ENCODE data around the gene TMEM232. TPM values are rescaled to one million over a fixed set of nuclear protein-coding genes. Genes with fewer than 3 reads are reported as not detected.

TMEM232 gene
- total RNA-seq, 1 donor, result 1.4 TPM

DNA sequence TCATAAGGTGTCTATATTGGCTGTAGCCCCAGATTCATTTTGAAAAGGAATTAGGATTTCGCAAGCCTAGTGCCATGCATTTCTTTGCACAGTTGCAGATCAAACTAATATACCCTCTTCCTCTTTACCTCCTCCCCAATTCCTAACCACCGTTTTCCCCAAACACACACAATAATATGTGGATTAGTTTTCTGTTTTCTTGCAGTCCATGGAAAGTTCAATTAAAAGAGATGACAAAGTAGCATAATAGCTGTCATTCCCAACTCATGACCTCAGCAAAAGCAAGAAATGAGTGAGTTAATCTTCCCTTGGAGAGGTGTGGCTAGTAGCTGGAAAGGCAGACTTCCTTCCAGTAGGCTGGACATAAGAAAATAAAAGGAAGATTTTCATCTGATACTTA lies 349.1 kb downstream of the TMEM232 start:
- H3K27me3 ChIP-seq (ENCODE audit: insufficient read depth, low read length), result no peaks in the 10 kb centered on the region
- H3K27ac ChIP-seq (ENCODE audit: low read depth, low read length), result no peak overlapping the region
- DNase-seq (ENCODE audit: insufficient read length, low spot score, missing footprints), result no peak
- TF ChIP-seq, protein P1, sequence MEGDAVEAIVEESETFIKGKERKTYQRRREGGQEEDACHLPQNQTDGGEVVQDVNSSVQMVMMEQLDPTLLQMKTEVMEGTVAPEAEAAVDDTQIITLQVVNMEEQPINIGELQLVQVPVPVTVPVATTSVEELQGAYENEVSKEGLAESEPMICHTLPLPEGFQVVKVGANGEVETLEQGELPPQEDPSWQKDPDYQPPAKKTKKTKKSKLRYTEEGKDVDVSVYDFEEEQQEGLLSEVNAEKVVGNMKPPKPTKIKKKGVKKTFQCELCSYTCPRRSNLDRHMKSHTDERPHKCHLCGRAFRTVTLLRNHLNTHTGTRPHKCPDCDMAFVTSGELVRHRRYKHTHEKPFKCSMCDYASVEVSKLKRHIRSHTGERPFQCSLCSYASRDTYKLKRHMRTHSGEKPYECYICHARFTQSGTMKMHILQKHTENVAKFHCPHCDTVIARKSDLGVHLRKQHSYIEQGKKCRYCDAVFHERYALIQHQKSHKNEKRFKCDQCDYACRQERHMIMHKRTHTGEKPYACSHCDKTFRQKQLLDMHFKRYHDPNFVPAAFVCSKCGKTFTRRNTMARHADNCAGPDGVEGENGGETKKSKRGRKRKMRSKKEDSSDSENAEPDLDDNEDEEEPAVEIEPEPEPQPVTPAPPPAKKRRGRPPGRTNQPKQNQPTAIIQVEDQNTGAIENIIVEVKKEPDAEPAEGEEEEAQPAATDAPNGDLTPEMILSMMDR (IDR thresholded peaks at IDR 0.05; ENCODE audit: extremely low read depth, low read depth, low read length), result no peak
- no peaks in the 10 kb centered on the region for H4K20me1 ChIP-seq (ENCODE audit: insufficient read depth, low read length)
- H3K79me2 ChIP-seq (ENCODE audit: insufficient read depth, low read length), result no peaks in the 10 kb centered on the region
- H3K4me2 ChIP-seq (ENCODE audit: insufficient read depth, low read length), result no peak overlapping the region
- peaks cover 3% of the 10 kb centered on the region for H3K4me1 ChIP-seq (ENCODE audit: insufficient read depth, low read length)
- no peak overlapping the region for H2AFZ ChIP-seq (ENCODE audit: low read length)
- no peaks in the 10 kb centered on the region for H3K36me3 ChIP-seq (ENCODE audit: insufficient read depth, low read length)
- H3K4me3 ChIP-seq (ENCODE audit: insufficient read depth, low read length), result no peak overlapping the region
- H3K9me3 ChIP-seq (ENCODE audit: low read depth, low read length), result no peaks in the 10 kb centered on the region

DNA sequence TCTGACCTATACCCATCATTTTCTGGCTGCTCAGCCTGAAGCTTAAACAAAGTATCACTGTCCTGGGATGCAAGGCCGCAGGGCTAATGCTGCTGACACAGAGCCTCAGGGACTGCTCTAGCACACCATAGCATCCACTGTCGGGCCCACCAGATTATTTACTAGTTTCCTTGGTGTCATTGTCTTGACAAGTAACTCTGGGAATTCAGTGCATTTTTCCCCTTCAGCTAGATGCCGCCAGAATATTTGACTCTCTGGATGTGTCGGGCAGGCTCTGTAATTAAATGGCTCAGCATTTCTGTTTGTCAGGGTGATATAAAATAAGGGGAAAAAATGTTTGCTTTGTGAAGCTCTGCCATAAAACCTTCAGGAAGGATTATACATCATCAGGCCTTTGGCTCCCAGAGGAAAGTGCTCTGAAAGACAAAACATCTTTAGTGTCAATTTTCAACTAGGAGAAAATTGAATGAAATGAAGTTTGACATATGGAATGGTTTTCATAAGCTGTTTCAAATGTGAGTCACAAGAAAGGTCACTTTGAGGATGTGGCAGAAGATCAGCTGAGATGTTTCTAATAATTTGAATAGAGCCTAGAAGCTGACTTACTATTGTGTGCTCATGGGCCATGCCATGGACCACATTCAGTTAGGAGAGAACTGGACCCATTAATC lies 350.1 kb downstream of the TMEM232 start:
- no peaks in the 10 kb centered on the region for H3K36me3 ChIP-seq (ENCODE audit: insufficient read depth, low read length)
- H3K27me3 ChIP-seq (ENCODE audit: insufficient read depth, low read length), result no peaks in the 10 kb centered on the region
- no peaks in the 10 kb centered on the region for H4K20me1 ChIP-seq (ENCODE audit: insufficient read depth, low read length)
- H3K79me2 ChIP-seq (ENCODE audit: insufficient read depth, low read length), result no peaks in the 10 kb centered on the region
- H3K9me3 ChIP-seq (ENCODE audit: low read depth, low read length), result no peaks in the 10 kb centered on the region
- H2AFZ ChIP-seq (ENCODE audit: low read length), result no peak overlapping the region
- no peak for DNase-seq (ENCODE audit: insufficient read length, low spot score, missing footprints)
- no peak overlapping the region for H3K27ac ChIP-seq (ENCODE audit: low read depth, low read length)
- H3K4me1 ChIP-seq (ENCODE audit: insufficient read depth, low read length), result peaks cover 3% of the 10 kb centered on the region
- H3K4me3 ChIP-seq (ENCODE audit: insufficient read depth, low read length), result no peak overlapping the region
- TF ChIP-seq, protein P1 (IDR thresholded peaks at IDR 0.05; ENCODE audit: extremely low read depth, low read depth, low read length), result no peak
- H3K4me2 ChIP-seq (ENCODE audit: insufficient read depth, low read length), result no peak overlapping the region

DNA sequence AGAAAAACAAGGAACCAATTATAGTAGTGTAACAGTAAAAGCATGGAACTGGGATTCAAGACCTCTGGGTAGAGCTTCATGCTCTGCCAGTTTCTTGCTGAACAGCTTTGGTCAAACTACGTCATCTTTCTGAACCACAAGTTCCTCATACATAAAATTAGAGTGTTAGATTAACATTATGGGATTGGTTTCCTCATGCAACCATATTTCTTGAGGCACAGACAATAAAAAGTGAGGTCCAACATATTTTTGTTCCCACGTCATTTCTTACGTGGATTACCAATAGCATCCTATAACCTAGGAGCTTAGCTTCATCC lies 354.8 kb downstream of the TMEM232 start:
- Histone ChIP-seq H3K4me3 (ENCODE audit: insufficient read depth, low read length) (no peak overlapping the region), H3K9me3 (ENCODE audit: low read depth, low read length) (no peaks in the 10 kb centered on the region), H3K27ac (ENCODE audit: low read depth, low read length) (no peak overlapping the region), H2AFZ (ENCODE audit: low read length) (no peak overlapping the region), H3K4me2 (ENCODE audit: insufficient read depth, low read length) (no peak overlapping the region), H3K27me3 (ENCODE audit: insufficient read depth, low read length) (no peaks in the 10 kb centered on the region), H3K4me1 (ENCODE audit: insufficient read depth, low read length) (no peaks in the 10 kb centered on the region), H3K79me2 (ENCODE audit: insufficient read depth, low read length) (no peaks in the 10 kb centered on the region), H3K36me3 (ENCODE audit: insufficient read depth, low read length) (no peaks in the 10 kb centered on the region), H4K20me1 (ENCODE audit: insufficient read depth, low read length) (no peaks in the 10 kb centered on the region)
- no peak for DNase-seq (ENCODE audit: insufficient read length, low spot score, missing footprints)
- TF ChIP-seq, protein P1 (IDR thresholded peaks at IDR 0.05; ENCODE audit: extremely low read depth, low read depth, low read length), result no peak

DNA sequence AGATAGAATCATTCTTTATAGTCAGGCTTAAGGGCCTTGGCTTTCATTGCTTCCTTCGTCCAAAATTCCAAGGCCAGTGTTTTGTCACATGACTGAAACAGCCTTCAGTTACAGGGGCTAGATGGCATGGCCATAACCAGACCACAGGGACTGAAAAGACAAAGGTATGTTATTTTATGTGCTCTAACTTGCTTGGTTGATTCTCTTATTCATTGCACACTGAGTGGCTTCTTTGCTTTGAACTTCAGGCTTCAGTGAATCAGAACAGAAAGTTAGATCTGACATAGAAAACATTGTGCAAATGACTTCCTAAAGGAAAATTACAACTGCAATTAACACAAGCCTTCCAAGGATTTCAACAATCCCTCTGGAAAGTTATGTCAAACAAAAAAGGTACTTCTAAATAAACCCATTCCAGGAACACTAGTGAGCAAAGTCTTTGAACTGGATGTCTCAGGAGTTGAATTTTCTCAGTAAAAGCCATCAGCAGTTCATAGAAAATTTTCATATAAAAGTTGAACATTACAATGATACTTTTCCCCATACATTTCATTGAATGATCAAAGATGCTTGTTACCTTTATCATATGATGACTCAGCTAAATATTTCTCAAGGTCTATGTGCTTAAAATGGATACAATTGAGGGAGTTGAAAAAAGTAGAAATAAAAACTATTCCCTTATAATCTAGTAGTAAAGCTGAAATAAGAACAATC lies 355.3 kb downstream of the TMEM232 start:
- TF ChIP-seq, protein P1 (IDR thresholded peaks at IDR 0.05; ENCODE audit: extremely low read depth, low read depth, low read length), result no peak

More for the DNA sequence above, 355.3 kb downstream of the TMEM232 start:
- Histone ChIP-seq H3K27ac (ENCODE audit: low read depth, low read length) (no peak overlapping the region), H3K36me3 (ENCODE audit: insufficient read depth, low read length) (no peaks in the 10 kb centered on the region), H3K4me3 (ENCODE audit: insufficient read depth, low read length) (no peak overlapping the region), H3K9me3 (ENCODE audit: low read depth, low read length) (no peaks in the 10 kb centered on the region), H2AFZ (ENCODE audit: low read length) (no peak overlapping the region), H4K20me1 (ENCODE audit: insufficient read depth, low read length) (no peaks in the 10 kb centered on the region), H3K27me3 (ENCODE audit: insufficient read depth, low read length) (no peaks in the 10 kb centered on the region), H3K79me2 (ENCODE audit: insufficient read depth, low read length) (no peaks in the 10 kb centered on the region), H3K4me2 (ENCODE audit: insufficient read depth, low read length) (no peak overlapping the region), H3K4me1 (ENCODE audit: insufficient read depth, low read length) (no peaks in the 10 kb centered on the region)
- no peak for DNase-seq (ENCODE audit: insufficient read length, low spot score, missing footprints)

Data from osteoblast (primary cell).